Medulla oblongata (tissue), 1 donor: Measurements from ENCODE around the gene CLIC5.
A peak's percentile ranks its signal among the peaks of the same experiment; 100 is the strongest.

ENCODE experiments used
- DNase-seq: peaks from one replicate; pipeline ENCODE4 v3.0.0-alpha.2; 2015; ENCODE audit errors: extremely low spot score

CLIC5 gene

DNA sequence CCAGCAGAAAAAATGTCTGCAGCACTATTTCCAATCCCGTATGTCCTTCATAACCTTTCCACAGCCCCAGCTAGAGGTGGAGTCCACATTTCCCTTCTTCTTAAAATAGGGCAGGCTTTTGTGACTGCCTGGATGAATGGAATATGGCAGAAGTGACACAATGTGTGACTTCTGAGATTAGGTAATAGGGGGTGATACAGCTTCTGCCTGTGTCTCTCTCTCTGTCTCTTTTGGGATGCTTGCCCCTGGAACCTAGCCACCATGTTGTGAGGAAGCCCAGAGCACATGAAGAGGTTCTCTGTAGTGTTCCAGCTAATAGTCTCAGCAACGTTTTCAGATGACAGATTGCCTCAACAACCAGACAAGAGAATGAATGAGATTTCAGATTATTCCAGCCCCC lies 51.4 kb downstream of the CLIC5 start:
- DNase-seq = no peak

- DNase-seq = no peak
Observed at GRCh38 chr6:45963896-45964295, 51.8 kb downstream of the CLIC5 start.

GRCh38 chr6:45961125-45961524 lies 54.5 kb downstream of the CLIC5 start:
- no peak for DNase-seq

DNA sequence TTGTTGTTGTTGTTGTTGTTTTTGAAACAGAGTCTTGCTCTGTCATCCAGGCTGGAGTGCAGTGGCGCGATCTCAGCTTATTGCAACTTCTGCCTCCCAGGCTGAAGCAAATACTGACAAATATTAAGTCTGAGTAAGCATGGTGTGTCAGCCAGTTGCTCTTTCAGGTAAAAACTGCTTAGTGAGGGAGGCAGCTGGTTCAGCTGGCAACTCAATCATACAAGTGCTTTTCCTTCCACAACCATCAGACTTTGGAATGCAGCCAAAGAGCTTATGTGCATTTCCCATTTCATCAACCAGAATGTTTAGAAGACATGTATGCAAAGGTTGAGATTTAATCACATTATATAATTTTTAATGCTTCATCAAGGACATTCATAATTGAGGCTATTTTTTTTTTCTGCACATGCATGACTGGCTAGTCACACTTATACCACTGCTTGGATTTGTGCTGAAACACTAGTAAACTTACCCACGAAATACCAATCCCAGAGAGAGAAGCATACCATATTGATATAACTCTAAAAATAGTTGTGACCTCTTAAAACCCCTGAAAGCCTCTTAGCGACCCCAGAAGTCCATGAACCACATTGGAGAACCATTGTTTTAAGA lies 56.0 kb downstream of the CLIC5 start:
- no peak for DNase-seq

DNA sequence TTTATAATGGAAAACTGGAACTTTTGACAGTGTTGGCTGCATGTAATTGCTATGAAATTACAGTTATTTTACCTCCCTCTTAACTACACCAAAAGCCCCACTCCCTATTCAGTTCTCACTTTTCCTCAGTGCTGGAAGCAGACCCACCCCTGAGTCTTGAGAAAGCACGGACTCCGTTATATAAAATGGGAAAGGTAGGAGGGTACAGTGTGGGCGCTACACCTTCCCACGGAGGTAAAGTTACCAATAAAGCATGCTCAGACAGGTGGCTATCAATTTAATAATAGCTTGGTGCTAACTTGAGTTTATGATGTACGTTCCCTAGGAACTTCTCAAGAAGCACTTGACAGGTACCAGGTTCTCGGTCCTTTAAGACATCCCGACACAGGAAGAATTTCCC lies 59.0 kb downstream of the CLIC5 start:
- DNase-seq = no peak

DNA sequence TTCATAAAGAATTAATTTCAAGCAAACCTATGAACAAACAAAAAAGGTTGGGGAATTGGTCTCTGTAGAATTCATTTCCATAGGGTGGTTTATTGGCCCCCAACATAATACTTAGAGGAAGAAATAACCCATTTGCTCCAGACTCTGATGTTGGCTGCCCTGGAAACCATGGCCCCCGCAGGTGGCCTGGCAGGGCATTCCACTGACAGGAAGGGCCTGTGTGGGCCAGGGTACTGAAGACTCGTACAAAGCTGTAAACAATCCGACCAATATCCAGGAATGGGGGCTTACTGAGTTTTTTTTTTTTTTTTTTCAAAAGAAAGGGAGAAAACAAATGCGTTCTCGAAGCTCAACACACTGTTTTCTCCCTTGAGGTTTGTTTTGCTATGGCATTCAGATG lies 59.5 kb downstream of the CLIC5 start:
- no peak for DNase-seq

GRCh38 chr6:45955597-45955996 lies 60.1 kb downstream of the CLIC5 start:
- no peak for DNase-seq

DNA sequence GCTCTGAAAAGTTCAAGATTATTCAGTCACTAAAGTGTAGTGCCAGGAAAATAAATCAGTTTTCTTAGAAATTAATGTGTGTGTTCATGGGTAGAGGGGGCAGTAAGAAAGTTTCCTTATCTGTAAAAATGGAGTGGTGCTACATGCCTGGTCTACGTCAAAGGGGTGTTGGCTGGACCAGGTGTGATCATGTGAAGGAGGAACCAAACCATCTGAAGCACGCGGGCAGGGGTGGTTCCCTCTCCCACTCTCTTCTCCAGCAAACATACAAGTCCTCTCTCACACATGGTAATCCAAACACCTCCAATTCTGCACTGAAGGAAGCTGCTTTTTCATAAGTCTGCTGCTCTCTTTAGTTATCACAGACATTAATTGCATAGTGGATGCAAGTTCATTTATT lies 63.1 kb downstream of the CLIC5 start:
- DNase-seq = no peak

DNA sequence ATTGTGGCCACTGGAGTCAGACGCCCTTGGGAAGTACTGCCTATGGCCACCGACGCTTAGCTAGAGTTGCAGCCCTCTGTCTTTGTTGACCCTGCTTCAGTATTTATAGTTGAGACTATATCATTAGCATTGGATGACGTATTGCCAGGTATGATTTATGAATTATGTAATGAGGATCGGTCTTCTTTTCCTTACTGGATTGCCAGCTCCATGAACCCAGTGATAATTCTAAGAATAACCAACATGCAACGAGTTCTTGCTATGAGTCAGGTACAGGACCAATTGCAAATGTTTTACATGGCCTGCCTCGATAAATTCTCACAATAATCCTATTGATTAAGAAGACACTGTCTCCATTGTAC lies 63.5 kb downstream of the CLIC5 start:
- no peak for DNase-seq

DNA sequence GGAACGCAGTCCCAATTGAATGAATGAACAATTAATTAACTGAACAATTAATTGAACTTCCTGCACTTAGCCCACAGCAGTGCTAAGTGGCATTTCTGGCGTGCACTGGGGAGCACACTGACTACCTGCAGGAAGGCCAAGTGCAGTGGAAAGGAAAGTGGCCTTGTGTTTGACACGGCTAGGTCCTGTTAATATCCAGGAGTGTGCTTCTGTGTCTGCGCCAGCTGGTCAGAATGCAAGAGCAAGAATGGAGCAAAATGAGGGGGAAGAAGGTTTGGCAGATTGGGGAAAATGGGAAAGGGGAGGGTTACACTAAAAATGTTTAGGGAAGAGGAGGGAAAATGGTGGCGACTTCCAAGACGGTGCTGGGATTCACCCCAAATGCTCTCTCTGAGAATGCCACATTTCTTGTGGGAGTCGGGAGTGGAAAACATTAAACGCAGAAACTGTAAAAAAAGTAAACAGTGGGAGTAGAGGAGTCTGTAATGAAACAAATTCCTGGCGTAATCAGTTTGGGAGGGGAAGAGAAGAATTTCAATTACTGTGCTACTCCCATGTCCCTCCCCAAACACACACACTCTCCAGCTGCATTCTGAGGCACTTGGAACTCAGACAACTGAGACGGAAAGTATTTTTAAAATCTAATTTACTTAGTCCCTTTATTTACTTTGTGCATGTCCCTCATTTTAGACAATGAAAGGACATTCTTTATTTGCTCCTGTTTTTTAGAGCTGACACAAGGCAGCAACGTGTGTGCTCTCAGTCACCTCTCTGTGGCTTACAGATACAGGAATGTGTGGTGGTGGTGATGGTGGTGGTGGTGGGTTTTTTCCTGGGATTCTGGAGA lies 64.1 kb downstream of the CLIC5 start:
- no peak for DNase-seq

DNA sequence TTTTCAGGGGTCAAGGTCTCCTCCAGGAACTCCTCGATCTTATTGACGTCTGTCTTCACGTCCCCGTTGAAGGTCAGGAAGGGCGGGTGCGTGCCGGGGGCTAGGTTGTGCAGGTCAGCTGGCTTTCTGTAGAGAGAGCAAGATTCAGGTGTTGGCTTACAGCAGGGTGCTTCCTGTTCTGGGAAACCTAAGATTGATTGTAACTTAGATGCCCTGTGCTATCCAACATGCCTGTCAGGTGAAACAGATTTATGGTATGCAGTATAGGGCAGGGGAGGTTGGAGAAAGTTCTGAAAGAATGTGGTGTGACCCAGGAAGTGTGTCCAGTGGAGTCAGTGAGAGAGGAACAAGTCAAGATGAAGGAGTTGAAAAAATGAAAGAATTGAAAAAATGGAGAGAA lies 66.4 kb downstream of the CLIC5 start:
- DNase-seq = no peak

DNA sequence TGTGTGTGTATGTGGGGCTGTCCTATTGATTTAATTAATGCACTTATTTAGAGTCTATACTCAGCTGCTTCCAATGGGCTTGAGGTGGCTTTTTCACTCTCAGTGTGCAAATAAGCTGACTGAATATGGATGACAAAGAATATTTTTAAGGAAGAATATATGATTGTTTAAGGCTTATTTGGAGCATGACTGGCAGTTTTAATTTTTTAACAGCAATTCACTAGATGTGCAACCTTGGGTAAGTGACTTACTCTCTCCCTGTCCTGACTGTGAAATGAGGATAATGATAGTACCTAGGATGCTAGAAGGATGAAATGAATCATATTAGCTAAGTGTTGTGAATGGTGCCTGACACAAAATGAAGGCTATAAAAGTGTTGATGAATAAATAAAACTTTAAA lies 67.9 kb downstream of the CLIC5 start:
- no peak for DNase-seq

DNA sequence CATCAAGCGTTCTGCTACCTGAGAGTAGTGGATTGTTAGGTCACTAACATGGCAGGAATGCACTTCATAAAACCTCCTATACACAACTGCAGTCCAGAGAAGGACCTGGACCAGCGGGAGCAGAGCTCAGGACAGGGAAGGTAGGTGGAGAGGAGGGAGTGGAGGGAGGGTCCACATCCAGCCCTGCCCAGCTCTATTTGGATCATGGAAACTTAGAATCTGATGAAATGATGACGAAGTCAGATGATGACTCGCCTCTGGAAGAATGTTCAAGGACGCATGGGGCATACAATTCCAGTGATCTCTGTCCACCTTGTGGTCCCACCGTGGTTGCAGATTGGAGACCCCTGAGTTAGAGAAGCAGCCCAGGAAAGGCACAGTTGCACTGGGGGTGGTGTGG lies 68.8 kb downstream of the CLIC5 start:
- DNase-seq = no peak

GRCh38 chr6:45946352-45946751 lies 69.3 kb downstream of the CLIC5 start:
- DNase-seq = no peak

DNA sequence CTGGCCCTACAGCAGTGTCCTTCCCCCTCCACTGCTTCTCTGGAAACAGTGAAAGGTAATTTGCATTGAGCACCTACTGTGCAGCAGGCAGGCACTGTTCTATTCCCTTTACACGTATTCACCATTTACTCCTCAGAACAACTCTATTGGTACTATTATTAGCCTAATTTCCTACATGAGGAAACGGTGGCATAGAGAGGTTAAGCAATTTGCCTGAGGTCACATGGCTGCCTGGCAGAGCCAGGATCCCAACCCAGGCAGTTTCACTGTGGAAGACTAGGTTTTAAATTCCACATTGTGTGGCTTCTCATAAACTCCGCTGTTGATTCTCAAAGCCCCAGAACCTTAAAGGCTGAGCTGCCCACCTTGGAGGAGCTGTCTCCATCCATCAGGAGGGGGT lies 72.7 kb downstream of the CLIC5 start:
- DNase-seq = no peak

DNA sequence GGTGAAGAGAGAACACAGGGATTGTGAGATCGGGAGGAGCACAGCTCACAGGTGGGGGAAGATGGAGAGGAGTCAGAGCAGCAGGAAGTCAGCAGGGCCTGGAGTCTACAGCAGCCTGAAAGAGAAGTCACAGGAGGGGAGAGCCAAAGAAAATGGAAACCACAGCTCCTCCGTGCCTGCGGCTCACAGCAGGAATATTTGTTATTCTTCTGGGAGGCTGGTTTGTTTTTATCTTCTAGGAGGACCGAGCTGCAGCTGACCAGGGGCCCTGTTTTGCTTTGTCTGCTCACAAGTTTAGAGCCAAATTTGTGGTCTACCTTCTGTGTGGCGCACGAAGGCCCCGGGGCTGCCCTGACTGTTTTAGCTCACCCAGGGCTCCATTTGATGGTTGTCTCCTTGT lies 81.8 kb downstream of the CLIC5 start:
- DNase-seq = no peak

GRCh38 chr6:45931232-45931631 lies 84.4 kb downstream of the CLIC5 start:
- no peak for DNase-seq

- DNase-seq = peak; percentile 71
Observed at GRCh38 chr6:45930420-45931040, 85.1 kb downstream of the CLIC5 start.

DNA sequence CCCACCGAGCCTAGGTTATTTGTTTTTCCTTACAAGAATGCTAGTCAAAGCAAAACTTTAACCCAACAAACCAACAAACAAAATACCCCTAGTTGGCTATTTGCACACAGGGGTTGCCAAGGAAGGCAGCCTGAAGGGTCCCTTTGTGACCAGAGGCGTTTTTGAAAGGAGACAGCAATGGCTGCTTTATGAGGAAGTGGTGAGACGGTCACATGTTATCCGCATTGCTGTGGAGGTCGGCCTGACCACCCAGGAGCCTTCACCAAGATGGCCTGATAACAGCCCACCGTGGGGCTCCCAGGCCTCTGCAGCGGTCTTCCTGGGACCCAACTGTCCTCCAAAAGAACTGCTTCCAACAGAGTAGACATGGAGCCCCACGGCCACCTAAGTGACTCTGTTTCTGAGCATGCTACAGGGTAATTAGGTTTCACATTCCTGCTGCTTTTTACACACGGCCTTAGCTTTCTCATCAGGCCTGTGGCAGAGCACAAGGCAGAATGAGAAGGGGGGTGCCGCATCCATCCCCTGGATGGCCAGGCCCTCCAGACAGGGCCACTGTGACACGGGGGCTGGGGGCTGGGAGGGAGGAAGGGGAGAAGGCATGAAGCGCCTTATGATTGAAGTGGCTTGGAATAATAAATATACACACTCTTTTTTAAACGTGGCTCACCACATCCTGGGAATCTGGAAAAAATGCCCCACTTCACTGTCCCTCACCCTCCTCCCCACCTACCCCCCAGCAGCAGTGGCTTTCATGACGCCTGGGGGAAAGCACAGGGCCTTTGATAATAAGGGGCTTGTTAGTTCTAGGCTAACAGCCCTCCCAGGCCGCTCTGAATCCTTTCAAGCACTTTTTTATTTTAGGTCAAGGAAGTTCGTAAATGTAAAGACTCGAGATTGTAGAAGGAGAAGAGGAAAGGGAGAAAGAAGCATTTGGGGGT lies 86.0 kb downstream of the CLIC5 start:
- no peak for DNase-seq

DNA sequence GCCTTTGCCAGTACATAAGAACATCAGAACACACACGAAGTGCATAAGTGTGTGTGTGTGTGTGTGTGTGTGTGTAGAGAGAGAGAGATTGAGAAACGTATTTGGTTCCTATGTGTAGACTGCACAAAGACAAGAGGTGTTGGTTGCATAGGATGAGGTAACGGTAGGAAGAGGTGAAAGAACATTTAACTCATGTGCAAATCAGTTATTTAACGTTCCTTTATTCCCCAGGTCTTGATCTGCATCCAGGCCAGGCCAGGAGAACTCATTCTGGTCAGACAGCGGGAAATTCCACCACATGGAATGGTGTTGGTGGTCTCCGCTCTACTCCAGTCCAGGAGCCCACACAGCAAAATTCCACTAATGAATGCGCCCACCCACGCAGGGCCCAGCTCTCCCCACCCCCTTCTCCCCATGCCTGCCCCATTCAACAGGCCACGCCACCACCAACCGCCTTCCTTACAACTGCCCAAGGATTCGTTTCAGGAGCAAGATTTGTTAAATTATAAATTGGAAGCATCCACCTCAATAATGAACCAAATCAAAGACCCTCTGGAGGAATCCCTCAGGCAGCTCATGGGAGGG lies 86.8 kb downstream of the CLIC5 start:
- no peak for DNase-seq

DNA sequence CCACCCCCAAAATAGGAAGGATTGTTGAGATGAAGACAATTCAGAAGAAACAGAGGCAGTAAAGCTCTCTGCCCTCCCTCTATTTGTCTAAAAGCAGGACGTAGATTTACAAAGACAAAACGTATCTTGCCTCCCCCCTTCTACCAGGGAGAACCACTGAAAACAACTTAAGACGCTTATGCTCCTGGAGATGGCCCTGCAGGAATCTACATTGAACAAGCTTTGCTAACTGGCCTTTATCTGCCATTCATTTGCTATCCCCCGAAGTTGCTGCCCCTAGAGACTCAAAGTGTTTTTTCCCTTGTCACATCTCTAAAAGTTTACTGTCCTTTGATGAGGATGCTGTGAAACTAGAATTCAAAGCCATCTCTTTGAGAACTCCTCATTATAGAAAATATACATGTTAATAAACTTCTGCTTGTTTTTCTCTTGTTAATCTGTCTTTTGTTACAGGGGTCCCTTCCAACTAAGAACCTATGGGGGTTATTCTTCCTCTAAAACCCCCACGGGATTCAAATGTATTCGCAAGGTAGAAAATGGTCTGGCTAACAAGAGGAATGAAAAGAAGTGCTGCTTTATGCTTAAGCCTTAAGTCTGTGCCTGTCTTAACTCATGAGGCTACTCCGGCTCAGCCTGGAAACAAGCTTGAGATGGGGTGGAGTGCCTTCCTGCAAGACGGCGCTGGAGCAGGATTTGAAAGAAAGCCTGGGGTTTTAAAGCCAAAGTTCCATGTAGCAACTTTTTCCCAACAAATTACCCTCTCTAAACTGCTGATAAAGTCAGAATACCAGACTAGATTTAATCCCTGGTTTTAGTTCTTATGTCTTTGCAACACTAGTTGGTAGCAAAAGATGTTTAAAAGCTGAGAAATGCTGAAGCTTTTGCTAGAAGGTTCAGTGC lies 88.0 kb downstream of the CLIC5 start:
- no peak for DNase-seq
